NCI-H524 treated with DMSO at 0.1 percent for 48 hours (cell line): Measurements from ENCODE around the gene POLDIP2.

ENCODE experiments used
- DNase-seq: peaks from one replicate; lab custom pipeline; 2025; lab: John Stamatoyannopoulos, UW

POLDIP2 gene

GRCh38 chr17:28317099-28317965 is 40.0 kb downstream of the POLDIP2 start:
- no peak for DNase-seq

GRCh38 chr17:28315846-28316705 is 41.3 kb downstream of the POLDIP2 start:
- DNase-seq = no peak

GRCh38 chr17:28313841-28314240 is 43.5 kb downstream of the POLDIP2 start:
- no peak for DNase-seq

GRCh38 chr17:28306954-28307401 is 50.3 kb downstream of the POLDIP2 start:
- no peak for DNase-seq

- DNase-seq = no peak
Measured at GRCh38 chr17:28298449-28298848, 58.9 kb downstream of the POLDIP2 start.
